A673 (cell line): ENCODE measurements around the gene KLK4. TPM values are rescaled to one million over a fixed set of nuclear protein-coding genes. Genes with fewer than 3 reads are reported as not detected.

Experiments
- BruUV-seq: library from RNA; stranded (reverse); fragments of 400-500 nt; replicated peaks from 2 replicates; lab custom pipeline; 2021; lab: Mats Ljungman, UMichigan
- CTCF ChIA-PET: fragments of 300-600 bp; sonication (Branson Sonifier 250); formaldehyde crosslinking; loops from one replicate; lab custom pipeline; 2022; ENCODE audit warnings: antibody characterized with exemption; lab: Charles Lee
- POLR2A ChIA-PET: fragments of 300-600 bp; sonication (Branson Sonifier 250); formaldehyde crosslinking; loops from one replicate; lab custom pipeline; 2022; ENCODE audit warnings: antibody characterized with exemption; ENCODE audit not compliant: low non-redundant PET; lab: Charles Lee
- DNase-seq: peaks from one replicate; pipeline ENCODE4 v3.0.0-alpha.2; 2015; ENCODE audit warnings: low spot score
- H3K27ac ChIP-seq: fragments of 200-600 bp; sonication (generic); 2 replicates; pipeline ENCODE4 v1.5.1; 2016; ENCODE audit warnings: mixed run types, low read depth, mild to moderate bottlenecking, mixed read lengths, antibody characterized with exemption, low read length; ENCODE audit not compliant: poor library complexity, severe bottlenecking
- H3K27me3 ChIP-seq: fragments of 200-600 bp; sonication (generic); replicated peaks from 2 replicates; pipeline ENCODE4 v1.6.1; 2017; ENCODE audit warnings: mixed run types, low read depth, mild to moderate bottlenecking, mixed read lengths, antibody characterized with exemption, low read length; ENCODE audit not compliant: insufficient read depth, poor library complexity
- H3K36me3 ChIP-seq: fragments of 200-600 bp; sonication (generic); 2 replicates; pipeline ENCODE4 v1.6.1; 2016; ENCODE audit warnings: mixed run types, mild to moderate bottlenecking, mixed read lengths, antibody characterized with exemption, low read length; ENCODE audit not compliant: insufficient read depth, poor library complexity, severe bottlenecking
- H3K4me1 ChIP-seq: fragments of 200-600 bp; sonication (generic); 2 replicates; pipeline ENCODE4 v1.6.1; 2017; ENCODE audit warnings: mixed run types, mild to moderate bottlenecking, mixed read lengths, antibody characterized with exemption, low read length; ENCODE audit not compliant: insufficient read depth, poor library complexity, severe bottlenecking
- H3K4me3 ChIP-seq: fragments of 200-600 bp; sonication (generic); 2 replicates; pipeline ENCODE4 v1.5.1; 2016; ENCODE audit warnings: low read depth, mixed run types, mild to moderate bottlenecking, mixed read lengths, low read length; ENCODE audit not compliant: poor library complexity, severe bottlenecking
- H3K9me3 ChIP-seq: fragments of 200-600 bp; sonication (generic); 2 replicates; pipeline ENCODE4 v1.6.1; 2016; ENCODE audit warnings: mixed run types, low read depth, mild to moderate bottlenecking, mixed read lengths, antibody characterized with exemption, low read length; ENCODE audit not compliant: poor library complexity, severe bottlenecking
- CTCF ChIP-seq: fragments of 300-800, 200-600 bp; sonication (generic); conservative IDR thresholded peaks from 2 replicates; pipeline ENCODE4 v1.5.1; 2017; ENCODE audit warnings: low read depth, mild to moderate bottlenecking, antibody characterized with exemption, low read length, moderate library complexity, mixed read lengths
- EZH2 ChIP-seq: fragments of 200-600 bp; sonication (generic); IDR thresholded peaks from 2 replicates; pipeline ENCODE4 v1.6.1; 2017; ENCODE audit warnings: borderline replicate concordance, low read depth, mild to moderate bottlenecking, mixed read lengths, antibody characterized with exemption, low read length; ENCODE audit not compliant: poor library complexity, severe bottlenecking
- intact Hi-C: fragments of 100-400 bp; cut with micrococcal nuclease; formaldehyde crosslinking; loops from one replicate; pipeline ENCODE4 v1.10.0; 2022; ENCODE audit not compliant: unreplicated experiment
- total RNA-seq: library from RNA; stranded (reverse); gene quantifications from 2 replicates; pipeline ENCODE4 v1.2.3, GENCODE V29; 2021

KLK4 gene
- total RNA-seq, 1 experiment from 2014 or later = not detected

- POLR2A ChIA-PET = no interaction called here
- peaks cover 19% of the 10 kb centered on the region for H3K27me3 ChIP-seq
- intact Hi-C loops = no loop called here
- no peak for DNase-seq
- BruUV-seq = no TSS peak
- TF ChIP-seq EZH2 = no peak
- no peak for TF ChIP-seq CTCF
- H3K36me3 ChIP-seq = no peaks in the 10 kb centered on the region
- H3K9me3 ChIP-seq = no peaks in the 10 kb centered on the region
- CTCF ChIA-PET = no interaction called here
- no peak overlapping the region for H3K4me3 ChIP-seq
- H3K4me1 ChIP-seq = no peaks in the 10 kb centered on the region
- no peak overlapping the region for H3K27ac ChIP-seq
Observed at GRCh38 chr19:50890422-50891252, 20.6 kb downstream of the KLK4 start.

GRCh38 chr19:50889638-50890037, 21.6 kb downstream of the KLK4 start:
- Histone ChIP-seq H3K36me3 (no peaks in the 10 kb centered on the region), H3K4me3 (no peak overlapping the region), H3K9me3 (no peaks in the 10 kb centered on the region), H3K27ac (no peak overlapping the region), H3K4me1 (no peaks in the 10 kb centered on the region), H3K27me3 (peaks cover 29% of the 10 kb centered on the region)
- ChIA-PET CTCF (no interaction called here), POLR2A (no interaction called here)
- no peak for DNase-seq
- intact Hi-C loops = no loop called here
- TF ChIP-seq EZH2 (no peak), CTCF (no peak)
- BruUV-seq = no TSS peak

GRCh38 chr19:50882188-50882587, 29.0 kb downstream of the KLK4 start:
- Histone ChIP-seq H3K9me3 (no peaks in the 10 kb centered on the region), H3K27me3 (peaks cover 82% of the 10 kb centered on the region), H3K4me3 (no peak overlapping the region), H3K27ac (no peak overlapping the region), H3K36me3 (no peaks in the 10 kb centered on the region), H3K4me1 (no peaks in the 10 kb centered on the region)
- no peak for DNase-seq
- no peak for TF ChIP-seq EZH2
- TF ChIP-seq CTCF = peak; percentile 18; the same call in 1 of the 2 replicates
- no TSS peak for BruUV-seq
- intact Hi-C loops = no loop called here
- CTCF ChIA-PET = no interaction called here
- POLR2A ChIA-PET = no interaction called here
